Parathyroid adenoma (tissue), 2 donors: Measurements from ENCODE around the gene MT3.

Source experiments
- H2AFZ ChIP-seq: fragments of 300-600 bp; sonication (generic); one replicate; pipeline ENCODE4 v1.7.0; 2017; ENCODE audit warnings: antibody characterized with exemption, mild to moderate bottlenecking
- H3K27ac ChIP-seq: fragments of 300-600 bp; sonication (generic); one replicate; pipeline ENCODE4 v1.7.0; 2017
- H3K27me3 ChIP-seq: fragments of 300-600 bp; sonication (generic); one replicate; pipeline ENCODE4 v1.7.0; 2017; ENCODE audit warnings: low read length; ENCODE audit not compliant: control insufficient read depth, insufficient read depth
- H3K36me3 ChIP-seq: fragments of 300-600 bp; sonication (generic); one replicate; pipeline ENCODE4 v1.7.0; 2017; ENCODE audit warnings: low read length; ENCODE audit not compliant: control insufficient read depth, insufficient read depth
- H3K4me1 ChIP-seq: fragments of 300-600 bp; sonication (generic); one replicate; pipeline ENCODE4 v1.7.0; 2017; ENCODE audit warnings: control low read depth
- H3K4me2 ChIP-seq: fragments of 300-600 bp; sonication (generic); one replicate; pipeline ENCODE4 v1.7.0; 2017; ENCODE audit warnings: low read length
- H3K4me3 ChIP-seq: fragments of 300-600 bp; sonication (generic); one replicate; pipeline ENCODE4 v1.7.0; 2017; ENCODE audit warnings: low read depth, low read length
- H3K79me2 ChIP-seq: fragments of 300-600 bp; sonication (generic); one replicate; pipeline ENCODE4 v1.7.0; 2017; ENCODE audit warnings: control low read depth
- H3K9ac ChIP-seq: fragments of 300-600 bp; sonication (generic); one replicate; pipeline ENCODE4 v1.7.0; 2017; ENCODE audit warnings: mild to moderate bottlenecking
- H3K9me3 ChIP-seq: fragments of 300-600 bp; sonication (generic); one replicate; pipeline ENCODE4 v1.7.0; 2017; ENCODE audit warnings: low read length; ENCODE audit not compliant: control insufficient read depth
- CTCF ChIP-seq: fragments of 300-600 bp; sonication (generic); IDR thresholded peaks from one replicate; pipeline ENCODE4 v1.7.0; 2017; ENCODE audit warnings: antibody characterized with exemption, mild to moderate bottlenecking
- donor health status: primary hyperparathyroidism.

Gene MT3

GRCh38 chr16:56584276-56584675, 5.1 kb upstream of the MT3 start:
- H3K27ac ChIP-seq, result no peak overlapping the region
- H3K36me3 ChIP-seq, result no peaks in the 10 kb centered on the region
- H2AFZ ChIP-seq, result no peak overlapping the region
- H3K4me3 ChIP-seq, result no peak overlapping the region
- no peak overlapping the region for H3K4me2 ChIP-seq
- no peaks in the 10 kb centered on the region for H3K79me2 ChIP-seq
- no peak overlapping the region for H3K9ac ChIP-seq
- H3K27me3 ChIP-seq, result no peaks in the 10 kb centered on the region
- TF ChIP-seq CTCF, result no peak
- H3K4me1 ChIP-seq, result no peaks in the 10 kb centered on the region
- no peaks in the 10 kb centered on the region for H3K9me3 ChIP-seq

DNA sequence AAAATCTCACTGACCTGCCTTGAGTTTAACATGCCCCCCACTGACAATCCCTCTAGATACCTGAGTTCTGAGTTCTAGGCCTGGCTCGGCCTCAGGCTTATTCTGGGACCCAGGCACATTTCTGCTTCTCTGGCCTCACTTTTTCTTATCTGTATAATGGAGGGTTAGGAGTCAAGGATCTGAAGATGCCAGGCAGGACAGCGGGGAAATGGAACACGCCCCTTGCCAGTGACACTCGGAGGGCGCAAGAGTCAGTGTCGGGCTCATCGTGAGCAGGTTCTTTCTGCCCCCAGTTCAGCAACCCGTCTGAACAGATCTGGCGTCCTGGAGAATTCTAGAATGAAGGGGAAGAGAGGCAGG, 567 bp upstream of the MT3 start:
- Histone ChIP-seq H3K4me1 (no peaks in the 10 kb centered on the region), H3K36me3 (no peaks in the 10 kb centered on the region), H3K4me2 (peak overlapping the region; percentile 76), H3K9ac (no peak overlapping the region), H3K4me3 (peak overlapping the region; percentile 49), H3K9me3 (no peaks in the 10 kb centered on the region), H3K27ac (no peak overlapping the region), H3K27me3 (no peaks in the 10 kb centered on the region), H2AFZ (peak overlapping the region; percentile 70), H3K79me2 (no peaks in the 10 kb centered on the region)
- TF ChIP-seq CTCF, result no peak

DNA sequence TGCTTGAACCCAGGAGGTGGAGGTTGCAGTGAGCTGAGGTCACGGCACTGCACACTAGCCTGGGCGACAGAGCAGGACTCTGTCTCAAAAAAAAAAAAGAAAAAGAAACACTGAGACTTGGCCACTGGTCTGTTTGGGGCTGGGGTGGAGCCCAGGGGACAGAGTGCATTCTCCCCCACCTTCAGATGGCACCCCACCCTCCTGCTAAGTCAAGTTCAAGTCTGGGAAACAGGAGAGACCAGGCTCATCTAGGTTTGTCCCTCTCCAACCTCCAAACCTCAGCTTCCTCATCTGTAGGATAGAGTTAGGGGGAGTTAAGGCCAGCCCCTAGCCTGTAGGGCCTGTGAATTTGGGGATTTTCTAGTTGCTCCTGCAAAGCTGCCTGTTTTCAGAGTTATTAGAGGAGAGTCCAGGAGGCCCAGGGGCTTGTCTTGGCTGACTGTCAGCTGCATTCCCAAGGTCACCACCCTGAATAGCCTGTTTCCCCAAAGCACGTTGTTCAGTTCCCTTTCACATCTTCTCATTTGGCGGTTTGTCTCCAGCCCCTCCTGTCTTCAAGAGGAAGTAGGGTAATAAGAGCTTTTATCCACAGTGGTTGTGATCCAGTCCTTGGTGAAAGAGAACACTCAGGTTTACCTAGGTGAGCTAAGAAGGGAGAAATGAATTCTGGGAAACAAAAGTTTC, 2.2 kb downstream of the MT3 start:
- no peak overlapping the region for H3K9ac ChIP-seq
- no peaks in the 10 kb centered on the region for H3K36me3 ChIP-seq
- H3K4me1 ChIP-seq, result no peaks in the 10 kb centered on the region
- TF ChIP-seq CTCF, result no peak
- no peak overlapping the region for H2AFZ ChIP-seq
- H3K27me3 ChIP-seq, result no peaks in the 10 kb centered on the region
- H3K27ac ChIP-seq, result no peak overlapping the region
- no peak overlapping the region for H3K4me2 ChIP-seq
- no peaks in the 10 kb centered on the region for H3K9me3 ChIP-seq
- no peak overlapping the region for H3K4me3 ChIP-seq
- H3K79me2 ChIP-seq, result no peaks in the 10 kb centered on the region

DNA sequence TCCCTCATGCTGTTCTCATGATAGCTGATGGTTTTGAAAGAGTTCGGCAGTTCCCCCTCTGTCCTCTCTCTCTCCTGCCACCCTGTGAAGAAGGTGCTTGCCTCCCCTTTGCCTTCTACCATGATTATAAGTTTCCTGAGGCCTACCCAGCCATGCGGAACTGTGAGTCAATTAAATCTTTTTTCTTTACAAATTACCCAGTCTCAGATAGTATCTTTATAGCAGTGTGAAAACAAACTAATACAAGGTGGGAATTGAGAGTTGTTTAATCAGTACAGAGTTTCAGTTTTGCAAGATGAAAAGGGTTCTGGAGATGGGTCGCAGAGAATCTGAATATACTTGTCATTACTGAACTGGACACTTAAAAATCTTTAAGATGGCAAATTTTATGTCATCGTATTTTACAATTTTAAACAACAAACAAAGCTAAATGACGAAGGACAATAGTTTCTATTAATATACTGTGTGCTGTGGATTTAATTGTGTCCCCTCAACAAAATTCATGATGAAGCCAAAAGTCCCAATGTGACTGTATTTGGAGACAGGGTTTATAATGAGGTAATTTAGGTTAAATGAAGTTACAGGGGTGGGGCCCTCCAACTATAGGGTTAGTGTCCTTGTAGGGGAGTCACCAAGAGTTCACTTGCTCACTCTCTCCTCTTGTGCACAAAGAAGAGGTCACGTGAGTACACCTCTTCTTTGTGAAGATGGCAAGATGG, 4.4 kb downstream of the MT3 start:
- no peak overlapping the region for H3K4me3 ChIP-seq
- H3K36me3 ChIP-seq, result no peaks in the 10 kb centered on the region
- no peak overlapping the region for H3K9ac ChIP-seq
- no peaks in the 10 kb centered on the region for H3K27me3 ChIP-seq
- no peak overlapping the region for H3K4me2 ChIP-seq
- H2AFZ ChIP-seq, result no peak overlapping the region
- H3K27ac ChIP-seq, result no peak overlapping the region
- TF ChIP-seq CTCF, result no peak
- H3K4me1 ChIP-seq, result no peaks in the 10 kb centered on the region
- H3K9me3 ChIP-seq, result no peaks in the 10 kb centered on the region
- no peaks in the 10 kb centered on the region for H3K79me2 ChIP-seq

DNA sequence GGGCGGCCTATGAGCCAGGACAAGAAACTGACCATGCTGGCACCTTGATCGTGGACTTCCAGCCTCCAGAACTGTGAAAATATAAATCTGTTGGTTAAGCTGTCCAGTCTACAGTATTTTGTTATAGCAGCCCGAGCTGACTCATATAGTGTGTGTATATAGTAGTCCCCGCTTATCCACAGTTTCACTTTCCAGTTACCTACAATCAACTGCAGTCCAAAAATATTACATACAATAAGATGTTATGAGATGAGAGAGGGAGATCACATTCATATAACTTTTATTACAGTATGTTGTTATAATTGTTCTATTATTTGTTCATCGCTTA, 4.9 kb downstream of the MT3 start:
- Histone ChIP-seq H3K4me1 (no peaks in the 10 kb centered on the region), H3K36me3 (no peaks in the 10 kb centered on the region), H3K27ac (no peak overlapping the region), H3K9me3 (no peaks in the 10 kb centered on the region), H3K27me3 (no peaks in the 10 kb centered on the region), H3K4me3 (no peak overlapping the region), H3K4me2 (no peak overlapping the region), H2AFZ (no peak overlapping the region), H3K9ac (no peak overlapping the region), H3K79me2 (no peaks in the 10 kb centered on the region)
- no peak for TF ChIP-seq CTCF
